ENCODE data around the gene HYAL1. TPM values are rescaled to one million over a fixed set of nuclear protein-coding genes. Genes with fewer than 3 reads are reported as not detected.
"Not testable (repeated sequence)": the region's sequence is repeated elsewhere in the genome, so short reads cannot be mapped to it uniquely, and the experiment has no call there.

The HYAL1 gene
- polyA plus RNA-seq, 1 donor = 2.1 TPM

- DNase-seq = no peak
These were observed 10.1 kb downstream of the HYAL1 start for GRCh38 chr3:50293079-50293801.

GRCh38 chr3:50292159-50293078 is 11.0 kb downstream of the HYAL1 start, which contains the start of gene IFRD2:
IFRD2 (minus strand) TSS chr3:50292429; CDS start chr3:50292274, 155 bp downstream.
- peak; percentile 98 for DNase-seq

DNA sequence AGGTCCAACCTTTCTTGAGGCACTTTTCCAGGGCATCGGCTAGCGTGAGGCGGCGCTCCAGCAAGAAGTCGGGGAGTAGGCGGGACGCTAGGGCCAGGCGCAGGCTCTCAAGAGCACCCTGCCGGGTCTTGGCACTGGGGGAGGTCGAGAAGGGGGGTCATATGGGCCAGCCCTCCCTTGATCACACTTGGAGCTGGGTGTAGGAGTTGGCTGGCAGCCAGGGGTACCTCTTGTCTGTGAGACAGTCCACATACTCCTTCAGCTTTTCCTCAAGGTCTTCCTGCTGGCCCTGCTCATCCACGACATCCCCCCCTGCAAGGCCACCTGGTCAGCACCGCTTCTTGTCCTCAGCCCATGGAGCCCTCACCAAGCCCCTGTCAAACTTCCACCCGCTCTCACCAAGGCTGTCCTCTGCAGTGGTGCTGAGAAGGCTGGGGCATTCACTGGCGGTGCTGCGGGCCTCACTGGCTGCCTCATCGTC is 13.2 kb downstream of the HYAL1 start:
- no peak for DNase-seq

DNA sequence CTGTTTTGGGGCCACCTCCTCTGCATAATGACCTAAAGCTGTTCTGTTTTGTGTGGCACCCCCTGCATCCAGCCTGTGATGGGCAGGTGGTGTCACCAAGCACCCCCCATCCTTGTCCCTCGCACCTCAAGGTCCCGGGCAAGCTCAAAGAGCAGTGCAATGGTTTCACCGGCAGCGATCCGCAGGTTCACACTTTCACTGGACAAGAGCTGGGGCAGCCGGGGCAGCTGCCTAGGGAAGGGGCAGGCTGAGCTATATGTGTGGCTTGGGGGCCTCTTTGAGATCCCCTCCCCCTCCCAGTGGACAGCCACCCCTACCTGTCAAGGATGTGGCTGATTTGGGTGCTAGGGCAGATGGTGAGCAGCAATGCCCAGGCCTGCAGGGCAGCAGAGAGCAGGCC is 14.2 kb downstream of the HYAL1 start:
- DNase-seq = no peak

GRCh38 chr3:50288387-50289007 is 14.9 kb downstream of the HYAL1 start:
- no peak for DNase-seq

DNA sequence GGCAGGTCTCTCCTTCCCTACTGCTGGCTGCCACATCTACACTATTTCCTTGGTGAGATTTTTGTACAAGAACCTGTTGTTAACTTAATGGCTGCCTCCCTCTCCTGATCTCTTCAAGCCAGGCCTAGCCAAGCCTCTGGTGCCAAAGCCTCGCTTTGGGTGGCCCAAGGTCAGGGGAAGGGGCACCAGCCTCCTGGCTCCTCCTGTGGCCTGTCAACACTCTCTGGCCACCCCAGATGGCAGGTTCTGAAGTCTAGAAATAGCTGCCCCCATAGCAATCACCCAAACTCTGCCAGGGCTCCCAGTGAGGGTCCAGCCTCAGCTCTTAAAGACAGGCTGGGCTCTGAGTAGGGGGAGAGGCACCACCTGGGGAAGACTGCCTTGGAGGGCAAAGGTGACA is 16.1 kb downstream of the HYAL1 start:
- DNase-seq = no peak

DNA sequence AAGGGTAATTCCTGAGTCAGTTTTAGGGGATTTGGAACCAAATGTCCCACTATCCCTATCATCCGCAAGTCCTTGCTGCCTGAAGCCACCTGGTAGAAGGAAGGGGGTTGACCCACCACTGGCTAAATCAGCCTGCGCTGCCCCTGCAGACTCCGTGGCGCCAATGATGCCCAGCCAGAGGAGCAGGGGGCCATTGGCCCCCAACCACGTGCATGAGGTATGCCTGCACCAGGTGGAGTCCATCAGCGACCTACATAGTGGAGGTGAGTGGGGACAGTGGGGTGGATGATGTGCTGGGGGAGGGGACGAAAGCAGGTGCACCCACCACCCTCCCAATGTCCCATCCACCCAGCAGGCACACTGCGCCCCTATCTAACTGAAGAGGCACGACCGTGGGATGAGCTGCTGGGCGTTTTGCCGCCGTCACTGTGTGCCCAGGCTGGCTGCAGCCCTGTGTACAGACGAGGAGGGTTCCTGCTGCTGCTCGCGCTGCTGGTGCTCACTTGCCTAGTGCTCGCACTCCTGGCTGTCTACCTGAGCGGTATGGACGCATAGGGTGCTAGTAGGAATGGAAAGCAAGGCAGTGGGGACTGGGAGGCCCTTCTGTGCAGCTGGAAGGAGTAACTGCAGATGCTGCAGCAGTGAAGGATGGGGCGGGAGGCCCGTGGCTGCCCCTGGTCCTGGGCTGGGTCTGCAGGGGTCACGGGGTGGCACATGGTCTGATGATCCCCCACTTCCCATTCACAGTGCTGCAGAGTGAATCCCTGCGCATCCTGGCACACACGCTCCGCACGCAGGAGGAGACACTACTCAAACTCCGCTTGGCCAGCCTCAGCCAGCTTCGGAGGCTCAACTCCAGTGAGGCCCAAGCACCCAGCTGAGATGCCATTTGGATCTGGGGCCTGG is 16.8 kb downstream of the HYAL1 start:
- no peak for DNase-seq

DNA sequence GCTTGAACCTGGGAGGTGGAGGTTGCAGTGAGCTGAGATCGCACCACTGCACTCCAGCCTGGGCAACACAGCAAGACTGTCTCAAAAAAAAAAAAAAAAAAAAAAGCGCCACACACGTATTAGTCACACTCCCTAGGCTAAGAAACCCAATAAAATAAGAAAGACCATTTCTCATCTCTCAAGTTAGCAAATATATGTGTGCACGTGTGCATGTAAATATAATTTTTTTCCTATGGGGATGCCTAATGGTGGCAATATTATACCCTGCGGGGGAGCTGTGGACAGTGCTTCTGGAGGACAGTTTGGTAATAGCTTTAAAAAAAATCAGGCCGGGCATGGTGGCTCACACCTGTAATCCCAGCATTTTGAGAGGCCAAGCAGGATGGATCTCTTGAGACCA is 19.3 kb downstream of the HYAL1 start:
- DNase-seq = not testable (repeated sequence)

DNA sequence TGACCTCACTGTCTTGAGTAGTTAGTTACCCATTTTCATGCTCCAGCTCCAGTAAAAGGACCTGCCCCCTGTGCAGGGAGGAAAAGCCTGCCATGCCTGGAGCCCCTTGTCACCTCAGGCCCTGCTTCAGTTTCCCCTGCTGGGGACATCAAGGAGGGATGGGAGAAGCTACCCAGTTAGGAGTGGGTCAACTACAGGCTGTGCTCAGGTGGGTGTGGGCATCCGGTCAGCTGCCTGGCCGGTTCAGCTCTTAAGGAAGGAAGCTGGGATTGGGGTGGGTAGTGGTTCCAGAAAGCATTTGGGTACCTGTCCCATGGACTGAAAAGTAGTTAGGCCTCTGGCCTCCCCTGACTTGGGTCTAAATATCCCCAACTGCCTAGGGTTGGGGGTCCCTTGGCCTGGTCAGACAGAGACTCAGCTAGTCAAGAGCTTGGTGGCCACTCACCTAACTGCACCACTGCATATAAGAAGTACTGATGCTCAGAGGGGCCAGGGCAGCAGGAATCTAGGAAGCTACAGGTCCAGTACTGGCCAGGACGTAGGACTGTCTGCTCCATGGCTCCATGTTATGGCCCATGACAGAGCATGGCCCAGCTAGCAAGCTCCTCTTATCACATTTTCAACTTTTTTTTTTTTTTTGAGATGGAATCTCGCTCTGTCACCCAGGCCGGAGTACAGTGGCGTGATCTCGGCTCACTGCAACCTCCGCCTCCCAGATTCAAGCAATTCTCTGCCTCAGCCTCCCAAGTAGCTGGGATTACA is 23.9 kb downstream of the HYAL1 start:
- no peak for DNase-seq

DNA sequence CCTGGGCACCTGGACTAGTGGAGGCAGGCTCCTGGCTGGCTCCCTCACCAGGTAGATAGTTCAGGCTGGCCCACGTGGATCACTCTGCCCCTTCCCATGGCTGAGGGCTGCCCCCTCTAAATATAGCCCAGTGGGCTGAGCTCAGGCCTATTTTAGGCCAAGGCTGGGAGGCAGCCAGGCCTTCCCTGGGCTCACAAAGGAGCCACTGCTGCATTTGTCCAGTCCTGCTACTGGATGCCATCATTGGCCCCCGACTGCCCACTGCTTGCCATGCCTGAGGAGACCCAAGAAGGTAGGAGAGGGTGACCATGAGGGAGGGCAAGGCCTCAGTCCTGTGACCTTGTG is 24.5 kb downstream of the HYAL1 start, which contains the start of gene LSMEM2:
Gene LSMEM2 (plus strand): TSS at position 208 of the 345 bp plus-strand sequence. CDS start 27 bp downstream, at position 235.
- DNase-seq = no peak

- DNase-seq = no peak
These were observed 25.1 kb downstream of the HYAL1 start for GRCh38 chr3:50278123-50278879.

DNA sequence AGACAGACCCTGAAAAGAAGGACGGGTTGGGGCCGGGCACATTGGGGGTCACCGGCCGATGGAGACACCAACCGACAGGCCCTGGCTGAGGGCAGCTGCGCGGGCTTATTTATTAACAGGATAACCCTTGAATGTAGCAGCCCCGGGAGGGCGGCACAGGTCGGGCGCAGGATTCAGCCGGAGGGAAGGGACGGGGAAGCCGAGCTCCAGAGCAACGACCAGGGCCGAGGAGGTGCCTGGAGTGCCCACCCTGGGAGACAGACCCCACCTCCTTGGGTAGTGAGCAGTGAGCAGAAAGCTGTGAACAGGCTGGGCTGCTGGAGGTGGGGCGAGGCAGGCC is 26.6 kb downstream of the HYAL1 start:
- DNase-seq = no peak

GRCh38 chr3:50275996-50276761 is 27.2 kb downstream of the HYAL1 start:
- no peak for DNase-seq

DNA sequence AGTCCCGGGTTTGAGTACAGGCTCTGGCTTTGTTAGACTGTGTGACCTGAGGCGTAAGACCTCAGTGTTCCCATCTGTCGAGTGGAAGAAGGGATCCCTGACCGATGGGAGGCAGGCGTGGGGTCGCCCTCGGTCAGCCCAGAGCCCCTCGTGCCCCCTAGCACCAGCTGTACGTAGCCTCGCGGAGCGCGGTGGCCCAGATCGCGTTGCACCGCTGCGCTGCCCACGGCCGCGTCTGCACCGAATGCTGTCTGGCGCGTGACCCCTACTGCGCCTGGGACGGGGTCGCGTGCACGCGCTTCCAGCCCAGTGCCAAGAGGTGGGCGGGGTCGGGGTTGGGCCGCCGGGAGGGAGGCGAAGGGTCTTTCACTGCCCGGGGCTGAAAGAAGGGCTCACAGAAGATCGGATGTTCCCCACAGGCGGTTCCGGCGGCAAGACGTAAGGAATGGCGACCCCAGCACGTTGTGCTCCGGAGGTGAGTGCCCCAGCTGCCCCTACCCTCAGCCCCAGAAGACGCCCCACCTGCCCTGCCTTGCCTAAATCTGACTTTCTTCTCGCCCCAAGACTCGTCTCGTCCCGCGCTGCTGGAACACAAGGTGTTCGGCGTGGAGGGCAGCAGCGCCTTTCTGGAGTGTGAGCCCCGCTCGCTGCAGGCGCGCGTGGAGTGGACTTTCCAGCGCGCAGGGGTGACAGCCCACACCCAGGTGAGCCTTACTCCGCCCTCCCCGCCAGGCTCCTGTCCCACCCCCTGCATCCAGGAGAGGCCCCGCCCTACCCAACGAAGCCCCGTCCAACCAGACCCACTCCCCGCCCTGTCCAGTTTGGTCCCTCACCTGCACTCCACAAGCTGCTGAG is 28.0 kb downstream of the HYAL1 start:
- DNase-seq = no peak

GRCh38 chr3:50274371-50275104 is 28.8 kb downstream of the HYAL1 start:
- DNase-seq = no peak

- no peak for DNase-seq
These were observed 29.7 kb downstream of the HYAL1 start for GRCh38 chr3:50273689-50274065.

- DNase-seq = peak; percentile 86
These were observed 30.3 kb downstream of the HYAL1 start for GRCh38 chr3:50272911-50273688.
